ENCODE measurements around the gene STAG3. TPM values are rescaled to one million over a fixed set of nuclear protein-coding genes. Genes with fewer than 3 reads are reported as not detected.
A peak's percentile ranks its signal among the peaks of the same experiment; 100 is the strongest.

STAG3 gene
- total and polyA plus RNA-seq, 2 of the 4 experiments (the other 2 are of a cell fraction): 0.36 to 0.65 TPM

DNA sequence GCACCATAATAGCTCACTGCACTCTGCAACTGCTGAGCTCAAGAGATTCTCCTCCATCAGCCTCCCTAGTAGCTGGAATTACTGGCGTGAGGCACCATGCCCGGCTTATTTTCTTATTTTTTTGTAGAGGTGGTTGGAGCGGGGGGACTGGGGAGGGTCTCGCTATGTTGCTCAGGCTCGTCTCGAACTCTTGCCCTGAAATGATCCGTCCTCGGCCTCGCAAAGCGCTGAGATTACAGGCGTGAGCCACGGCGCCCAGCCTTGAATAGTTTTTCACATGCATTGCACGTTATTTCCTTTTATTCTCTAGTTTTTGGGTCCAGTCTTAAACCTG, 29.5 kb upstream of the STAG3 start:
- H2AK5ac ChIP-seq (ENCODE audit: low read depth, low read length): peak overlapping the region; percentile 29; the same call in 1 of the 2 replicates
- H3K9me3 ChIP-seq (ENCODE audit: control insufficient read depth, insufficient read depth, low read length): no peaks in the 10 kb centered on the region
- H3K4me1 ChIP-seq (ENCODE audit: control insufficient read depth, insufficient read depth, low read length): 0 out of 2 replicates have a peak, but pooled peaks cover 2% of the 10 kb centered on the region
- peak overlapping the region; percentile 96 for H2AK9ac ChIP-seq (replicated peaks; ENCODE audit: low read depth, low read length, poor library complexity)
- H2BK15ac ChIP-seq (ENCODE audit: low read depth, low read length): no peak overlapping the region
- ATAC-seq (ENCODE audit: low read depth) (no peak), DNase-seq (no peak)
- H3K14ac ChIP-seq (replicated peaks; ENCODE audit: low read depth, low read length): peak overlapping the region; percentile 36; the same call in 1 of the 2 replicates
- peak overlapping the region; percentile 41 for H3K23ac ChIP-seq (ENCODE audit: low read depth, low read length)
- peak overlapping the region; percentile 10 for H3K27ac ChIP-seq (ENCODE audit: insufficient read depth, low read length)
- H3K4me3 ChIP-seq (ENCODE audit: insufficient read depth, low read depth, low read length): peak overlapping the region; percentile 27
- peak overlapping the region; percentile 66 for H3K4me2 ChIP-seq (ENCODE audit: low read depth, low read length)
- H3K27me3 ChIP-seq (ENCODE audit: control insufficient read depth, insufficient read depth, low read length): no peaks in the 10 kb centered on the region
- TF ChIP-seq MXI1 (IDR thresholded peaks at IDR 0.05; ENCODE audit: borderline replicate concordance, low read depth, low read length) (no peak), RFX5 (IDR thresholded peaks at IDR 0.05; ENCODE audit: low read depth, low read length) (no peak), CHD1 (IDR thresholded peaks at IDR 0.05; ENCODE audit: low read depth, low read length) (no peak), BHLHE40 (IDR thresholded peaks at IDR 0.05; ENCODE audit: low read depth, low read length) (no peak), FOS (IDR thresholded peaks at IDR 0.05; ENCODE audit: low read depth, low read length) (no peak), MAFK (IDR thresholded peaks at IDR 0.05; ENCODE audit: low read depth, low read length) (no peak), RCOR1 (IDR thresholded peaks at IDR 0.05; ENCODE audit: insufficient replicate concordance, low read length) (no peak), SMC3 (IDR thresholded peaks at IDR 0.05; ENCODE audit: low read depth, low read length) (no peak), RAD21 (IDR thresholded peaks at IDR 0.05; ENCODE audit: low read length) (no peak), CEBPB (IDR thresholded peaks at IDR 0.05; ENCODE audit: low read depth, low read length) (no peak), ELK1 (IDR thresholded peaks at IDR 0.05; ENCODE audit: borderline replicate concordance, low read depth, low read length) (no peak), NFE2L2 (IDR thresholded peaks at IDR 0.05; ENCODE audit: low read depth, low read length) (no peak), POLR2A (IDR thresholded peaks at IDR 0.05; ENCODE audit: low read depth, low read length) (no peak), MAZ (IDR thresholded peaks at IDR 0.05; ENCODE audit: borderline replicate concordance, low read depth, low read length) (no peak)
- TF ChIP-seq, protein P1, sequence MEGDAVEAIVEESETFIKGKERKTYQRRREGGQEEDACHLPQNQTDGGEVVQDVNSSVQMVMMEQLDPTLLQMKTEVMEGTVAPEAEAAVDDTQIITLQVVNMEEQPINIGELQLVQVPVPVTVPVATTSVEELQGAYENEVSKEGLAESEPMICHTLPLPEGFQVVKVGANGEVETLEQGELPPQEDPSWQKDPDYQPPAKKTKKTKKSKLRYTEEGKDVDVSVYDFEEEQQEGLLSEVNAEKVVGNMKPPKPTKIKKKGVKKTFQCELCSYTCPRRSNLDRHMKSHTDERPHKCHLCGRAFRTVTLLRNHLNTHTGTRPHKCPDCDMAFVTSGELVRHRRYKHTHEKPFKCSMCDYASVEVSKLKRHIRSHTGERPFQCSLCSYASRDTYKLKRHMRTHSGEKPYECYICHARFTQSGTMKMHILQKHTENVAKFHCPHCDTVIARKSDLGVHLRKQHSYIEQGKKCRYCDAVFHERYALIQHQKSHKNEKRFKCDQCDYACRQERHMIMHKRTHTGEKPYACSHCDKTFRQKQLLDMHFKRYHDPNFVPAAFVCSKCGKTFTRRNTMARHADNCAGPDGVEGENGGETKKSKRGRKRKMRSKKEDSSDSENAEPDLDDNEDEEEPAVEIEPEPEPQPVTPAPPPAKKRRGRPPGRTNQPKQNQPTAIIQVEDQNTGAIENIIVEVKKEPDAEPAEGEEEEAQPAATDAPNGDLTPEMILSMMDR (conservative IDR thresholded peaks at IDR 0.05; ENCODE audit: low read depth, low read length): no peak
- TF ChIP-seq, protein P2, sequence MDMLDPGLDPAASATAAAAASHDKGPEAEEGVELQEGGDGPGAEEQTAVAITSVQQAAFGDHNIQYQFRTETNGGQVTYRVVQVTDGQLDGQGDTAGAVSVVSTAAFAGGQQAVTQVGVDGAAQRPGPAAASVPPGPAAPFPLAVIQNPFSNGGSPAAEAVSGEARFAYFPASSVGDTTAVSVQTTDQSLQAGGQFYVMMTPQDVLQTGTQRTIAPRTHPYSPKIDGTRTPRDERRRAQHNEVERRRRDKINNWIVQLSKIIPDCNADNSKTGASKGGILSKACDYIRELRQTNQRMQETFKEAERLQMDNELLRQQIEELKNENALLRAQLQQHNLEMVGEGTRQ (IDR thresholded peaks at IDR 0.05; ENCODE audit: low read depth, low read length): no peak
- ChIA-PET CTCF (interaction anchor here (0.5 to 1.0 kb wide), 3 partner anchors 9 to 58 kb away, joined by 3 to 5 read pairs (median 3); no protein-coding TSS in a partner anchor), POLR2A (ENCODE audit: unreplicated experiment) (interaction anchor here (0.6 to 0.7 kb wide), 2 partner anchors 45 to 455 kb away, joined by 5 to 6 read pairs; no protein-coding TSS in a partner anchor)
- BruUV-seq (replicated peaks): no TSS peak
- intact Hi-C loops (cut with micrococcal nuclease) (no loop called here), dilution Hi-C loops (cut with HindIII; ENCODE audit: low sequenced_read_pairs, unreplicated experiment) (no loop called here), in situ Hi-C loops (cut with MboI; ENCODE audit: low sequenced_read_pairs) (no loop called here)
- H2AFZ ChIP-seq (replicated peaks; ENCODE audit: low read length, poor library complexity): peak overlapping the region; percentile 94
- H3K79me1 ChIP-seq (ENCODE audit: low read depth in 1 of 2, low read length in 2 of 2): peaks cover 17 to 38% of the 10 kb centered on the region in 2 experiments
- no peak overlapping the region for H2BK20ac ChIP-seq (ENCODE audit: low read depth, low read length)
- 55% methylated on average over 10 of the region's 14 CpGs; no CpG with 5 or more reads in 1 of the 2 experiments for WGBS, 2 experiments (ENCODE audit: extremely low coverage in 2 of 2, insufficient read length in 1 of 2)
- no peak overlapping the region; the same call in 1 of the 2 replicates for H3K18ac ChIP-seq (ENCODE audit: low read depth, low read length)
- peak overlapping the region; percentile 12; the same call in 1 of the 2 replicates for H3K9ac ChIP-seq (ENCODE audit: low read depth, low read length)
- H4K91ac ChIP-seq (ENCODE audit: insufficient read depth, low read depth, low read length): peak overlapping the region; percentile 65
- peak overlapping the region; percentile 29 for H2BK5ac ChIP-seq (ENCODE audit: low read depth, low read length, poor library complexity, severe bottlenecking)
- H2BK120ac ChIP-seq (ENCODE audit: low read depth, low read length): peak overlapping the region; percentile 44; the same call in 1 of the 2 replicates
- H4K5ac ChIP-seq (ENCODE audit: low read depth, low read length): peak overlapping the region; percentile 69
- H3K4ac ChIP-seq (ENCODE audit: low read depth, low read length): peak overlapping the region; percentile 64
- no peaks in the 10 kb centered on the region; the same call in 1 of the 2 replicates for H4K20me1 ChIP-seq (ENCODE audit: insufficient read depth, low read length)
- H4K8ac ChIP-seq (ENCODE audit: low read depth in 2 of 2, low read length in 2 of 2): peak overlapping the region; percentile 80 to 85
- peaks cover 6% of the 10 kb centered on the region; the same call in 1 of the 2 replicates for H3K36me3 ChIP-seq (ENCODE audit: control insufficient read depth, insufficient read depth, low read length)
- H3K56ac ChIP-seq (ENCODE audit: extremely low read depth, insufficient read depth, low read length): peak overlapping the region; percentile 13; the same call in 1 of the 2 replicates
- H3K9me1 ChIP-seq (ENCODE audit: insufficient read depth, low read length): no peaks in the 10 kb centered on the region

Measured in IMR-90 (cell line).